IMR-90 (cell line): ENCODE data around the gene TNK2. TPM values are rescaled to one million over a fixed set of nuclear protein-coding genes. Genes with fewer than 3 reads are reported as not detected.
A peak's percentile ranks its signal among the peaks of the same experiment; 100 is the strongest.

Source experiments
- ATAC-seq: fragments of 200-7000 bp; cut with Tn5 transposase; 2 replicates; pipeline ENCODE4 v1.9.1; 2020; ENCODE audit warnings: low read depth, mild to moderate bottlenecking, moderate library complexity
- BruUV-seq: library from RNA; stranded (reverse); fragments of 400-500 nt; replicated peaks from 2 replicates; lab custom pipeline; 2021; lab: Mats Ljungman, UMichigan
- CTCF ChIA-PET: fragments of 300-600 bp; formaldehyde crosslinking; extraction: SDS; loops from one replicate; lab custom pipeline; 2021; ENCODE audit warnings: antibody characterized with exemption; lab: Yijun Ruan, JAX
- POLR2A ChIA-PET: fragments of 300-600 bp; sonication (Branson Sonifier 250); formaldehyde crosslinking; loops from one replicate; lab custom pipeline; 2022; ENCODE audit warnings: antibody characterized with exemption; ENCODE audit not compliant: unreplicated experiment; lab: Charles Lee
- DNase-seq: peaks from one replicate; pipeline ENCODE4 v3.0.0; 2013
- H2AFZ ChIP-seq: replicated peaks from 2 replicates; pipeline ENCODE3; 2013; ENCODE audit warnings: low read length, mild to moderate bottlenecking; ENCODE audit not compliant: poor library complexity
- H2AK5ac ChIP-seq: 2 replicates; pipeline ENCODE4 v1.6.1; 2013; ENCODE audit warnings: low read depth, low read length, inconsistent platforms
- H2AK9ac ChIP-seq: replicated peaks from 2 replicates; pipeline ENCODE3; 2013; ENCODE audit warnings: mild to moderate bottlenecking, low read depth, low read length, moderate library complexity; ENCODE audit not compliant: poor library complexity
- H2BK120ac ChIP-seq: 2 replicates; pipeline ENCODE4 v1.6.1; 2013; ENCODE audit warnings: low read depth, low read length, inconsistent platforms
- H2BK15ac ChIP-seq: 3 replicates; pipeline ENCODE4 v1.6.1; 2013; ENCODE audit warnings: low read depth, low read length, inconsistent platforms
- H2BK20ac ChIP-seq: 2 replicates; pipeline ENCODE4 v1.6.1; 2013; ENCODE audit warnings: low read depth, mild to moderate bottlenecking, inconsistent platforms, low read length, moderate library complexity
- H2BK5ac ChIP-seq: 2 replicates; pipeline ENCODE4 v1.6.1; 2013; ENCODE audit warnings: mild to moderate bottlenecking, low read depth, low read length, inconsistent platforms; ENCODE audit not compliant: poor library complexity, severe bottlenecking
- H3K14ac ChIP-seq: replicated peaks from 2 replicates; pipeline ENCODE4 v1.6.1; 2013; ENCODE audit warnings: low read depth, low read length, inconsistent platforms
- H3K18ac ChIP-seq: 2 replicates; pipeline ENCODE4 v1.6.1; 2013; ENCODE audit warnings: low read depth, low read length, control low read depth
- H3K23ac ChIP-seq: 2 replicates; pipeline ENCODE4 v1.6.1; 2013; ENCODE audit warnings: low read depth, low read length, inconsistent platforms
- H3K27ac ChIP-seq: 2 replicates; pipeline ENCODE4 v1.5.1; 2013; ENCODE audit warnings: mild to moderate bottlenecking, control low read depth, low read length; ENCODE audit not compliant: insufficient read depth
- H3K27me3 ChIP-seq: 2 replicates; pipeline ENCODE4 v1.6.1; 2013; ENCODE audit warnings: low read length; ENCODE audit not compliant: control insufficient read depth, insufficient read depth
- H3K36me3 ChIP-seq: 2 replicates; pipeline ENCODE4 v1.6.1; 2013; ENCODE audit warnings: low read length, mixed read lengths; ENCODE audit not compliant: control insufficient read depth, insufficient read depth
- H3K4ac ChIP-seq: 2 replicates; pipeline ENCODE4 v1.6.1; 2013; ENCODE audit warnings: low read depth, low read length, inconsistent platforms
- H3K4me1 ChIP-seq: 2 replicates; pipeline ENCODE4 v1.6.1; 2013; ENCODE audit warnings: low read length, mixed read lengths; ENCODE audit not compliant: control insufficient read depth, insufficient read depth
- H3K4me2 ChIP-seq: 2 replicates; pipeline ENCODE4 v1.6.1; 2013; ENCODE audit warnings: low read depth, mild to moderate bottlenecking, control low read depth, low read length, moderate library complexity
- H3K4me3 ChIP-seq: 2 replicates; pipeline ENCODE4 v1.5.1; 2013; ENCODE audit warnings: low read depth, mild to moderate bottlenecking, control low read depth, low read length, moderate library complexity; ENCODE audit not compliant: insufficient read depth
- H3K56ac ChIP-seq: 2 replicates; pipeline ENCODE4 v1.6.1; 2013; ENCODE audit warnings: low read length, inconsistent platforms; ENCODE audit not compliant: insufficient read depth; ENCODE audit errors: extremely low read depth
- H3K79me1 ChIP-seq, 2 experiments: 2 replicates each; pipeline ENCODE4 v1.6.1; 2013; ENCODE audit warnings: low read length in 2 of 2, inconsistent platforms in 1 of 2, low read depth in 1 of 2
- H3K9ac ChIP-seq: 2 replicates; pipeline ENCODE4 v1.6.1; 2013; ENCODE audit warnings: low read depth, low read length, control low read depth
- H3K9me1 ChIP-seq: 2 replicates; pipeline ENCODE4 v1.6.1; 2013; ENCODE audit warnings: low read length, inconsistent platforms; ENCODE audit not compliant: insufficient read depth
- H3K9me3 ChIP-seq: 2 replicates; pipeline ENCODE4 v1.6.1; 2013; ENCODE audit warnings: low read length; ENCODE audit not compliant: control insufficient read depth, insufficient read depth
- H4K20me1 ChIP-seq: 2 replicates; pipeline ENCODE4 v1.6.1; 2013; ENCODE audit warnings: low read length, inconsistent platforms; ENCODE audit not compliant: insufficient read depth
- H4K5ac ChIP-seq: 2 replicates; pipeline ENCODE4 v1.6.1; 2013; ENCODE audit warnings: mild to moderate bottlenecking, low read depth, low read length, control low read depth
- H4K8ac ChIP-seq, 2 experiments: 2 replicates each; pipeline ENCODE4 v1.6.1; 2013; ENCODE audit warnings: low read depth in 2 of 2, low read length in 2 of 2, control low read depth in 1 of 2, inconsistent platforms in 1 of 2
- H4K91ac ChIP-seq: 2 replicates; pipeline ENCODE4 v1.6.1; 2013; ENCODE audit warnings: low read depth, low read length, inconsistent platforms; ENCODE audit not compliant: insufficient read depth
- BHLHE40 ChIP-seq: fragments of 150-350 bp; IDR thresholded peaks from 2 replicates; pipeline ENCODE4 v1.6.1; 2016; ENCODE audit warnings: mild to moderate bottlenecking, low read depth, low read length
- CEBPB ChIP-seq: IDR thresholded peaks from 2 replicates; pipeline ENCODE4 v1.6.1; 2012; ENCODE audit warnings: low read depth, low read length, improper control_type of control experiment
- WGBS, 2 experiments: methylation state at CpG; one replicate each; pipeline versions ENCODE4 v1.1.5 to v1.1.7; 2013; ENCODE audit warnings: missing lambda C conversion rate in 2 of 2; ENCODE audit not compliant: insufficient read length in 1 of 2; ENCODE audit errors: extremely low coverage in 2 of 2; 5-methylcytosine and 5-hydroxymethylcytosine counted together
- dilution Hi-C: fragments of 300-500 bp; cut with HindIII; formaldehyde crosslinking; loops from one replicate; pipeline ENCODE4 v1.14.3; 2018; ENCODE audit warnings: low sequenced_read_pairs; ENCODE audit not compliant: unreplicated experiment
- in situ Hi-C: fragments of 300-500 bp; cut with MboI; formaldehyde crosslinking; loops from 3 replicates; pipeline ENCODE4 v1.14.3; 2019; ENCODE audit warnings: low sequenced_read_pairs, inconsistent platforms, mixed read lengths
- intact Hi-C: fragments of 100-400 bp; cut with micrococcal nuclease; formaldehyde crosslinking; loops from 2 replicates; pipeline ENCODE4 v1.10.0; 2022
- polyA plus RNA-seq, 3 experiments: library from polyadenylated mRNA; depleted of rRNA; stranded (reverse); fragments of >200 nt; gene quantifications; 2 replicates each; pipeline ENCODE4 v1.2.3, GENCODE V29; 2012; ENCODE audit warnings: low replicate concordance in 1 of 3
- total RNA-seq: library from RNA; depleted of rRNA; stranded (reverse); fragments of >200 nt; gene quantifications from 2 replicates; pipeline ENCODE4 v1.2.3, GENCODE V29; 2012

Gene TNK2
- total and polyA plus RNA-seq, 2 of the 4 experiments (the other 2 are of a cell fraction), result 2.2 to 13.8 TPM

DNA sequence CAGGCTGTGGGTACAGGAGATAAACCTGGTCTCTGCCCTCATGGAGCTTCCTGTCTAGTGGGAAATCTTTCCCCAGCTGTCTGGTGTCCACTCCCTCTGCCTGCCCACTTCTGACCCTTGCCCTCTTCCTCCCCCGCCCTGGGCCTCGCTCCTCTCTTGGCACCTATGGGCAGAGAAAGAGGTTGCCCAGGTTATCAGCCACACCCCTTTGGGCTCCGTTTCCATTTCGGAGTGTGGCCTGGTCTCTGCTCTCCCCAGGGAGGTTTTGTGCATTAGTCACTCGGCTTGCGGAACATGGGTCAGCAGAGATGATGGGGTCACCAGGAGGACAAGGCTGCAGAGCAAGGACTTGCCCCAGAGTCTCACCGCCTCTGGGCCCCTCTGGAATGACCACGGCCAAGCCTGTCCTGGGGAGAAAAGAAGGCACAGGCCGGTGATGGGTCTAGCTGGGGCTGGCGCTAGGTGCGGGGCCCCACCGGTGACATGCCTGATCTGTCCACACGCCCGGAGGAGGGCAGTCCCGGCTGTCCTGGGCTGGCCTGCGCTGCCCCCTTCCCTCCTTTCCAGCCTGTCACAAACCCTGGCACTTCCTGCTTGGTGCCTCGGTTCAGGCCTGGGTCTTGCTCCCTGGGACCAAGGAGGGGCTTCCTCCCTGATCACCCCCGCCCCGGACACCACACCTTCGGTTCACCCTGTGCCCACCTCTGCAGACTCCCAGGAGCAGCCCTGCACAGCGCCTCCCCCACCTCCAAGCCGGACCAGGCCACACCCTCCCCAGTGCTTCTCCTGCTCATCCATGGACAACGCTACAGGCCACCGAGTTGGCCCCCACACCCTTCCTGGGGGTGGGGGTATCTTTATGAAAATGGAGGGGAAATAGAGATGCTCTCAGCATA, 61.0 kb downstream of the TNK2 start:
- no peak overlapping the region for H4K91ac ChIP-seq
- ATAC-seq (0 out of 2 replicates have a peak, but pooled peaks have one; percentile 12), DNase-seq (peak; percentile 26)
- peak overlapping the region; percentile 72 for H2AK9ac ChIP-seq
- H3K56ac ChIP-seq, result no peak overlapping the region
- no peak overlapping the region for H3K4me3 ChIP-seq
- no TSS peak for BruUV-seq
- no peak overlapping the region for H3K27ac ChIP-seq
- H2BK20ac ChIP-seq, result no peak overlapping the region
- no peak overlapping the region for H2AK5ac ChIP-seq
- H2BK120ac ChIP-seq, result no peak overlapping the region
- no peak overlapping the region for H3K14ac ChIP-seq
- H3K27me3 ChIP-seq, result peaks cover 13% of the 10 kb centered on the region
- dilution Hi-C loops (no loop called here), intact Hi-C loops (no loop called here), in situ Hi-C loops (no loop called here)
- H3K4ac ChIP-seq, result no peak overlapping the region
- peaks cover 2% of the 10 kb centered on the region; the same call in 1 of the 2 replicates for H3K9me1 ChIP-seq
- H3K23ac ChIP-seq, result no peak overlapping the region
- WGBS, 2 experiments, result 76% methylated on average over 6 of the region's 24 CpGs; no CpG with 5 or more reads in 1 of the 2 experiments
- H2BK5ac ChIP-seq, result no peak overlapping the region
- H3K18ac ChIP-seq, result no peak overlapping the region
- H3K4me1 ChIP-seq, result 0 out of 2 replicates have a peak, but pooled peaks cover 2% of the 10 kb centered on the region
- no peaks in the 10 kb centered on the region for H3K36me3 ChIP-seq
- TF ChIP-seq BHLHE40 (no peak), CEBPB (0 out of 2 replicates have a peak, but pooled peaks have one; percentile 2)
- H2AFZ ChIP-seq, result peak overlapping the region; percentile 58
- no peaks in the 10 kb centered on the region for H3K79me1 ChIP-seq
- no peak overlapping the region for H4K5ac ChIP-seq
- no peaks in the 10 kb centered on the region for H3K9me3 ChIP-seq
- no peak overlapping the region for H4K8ac ChIP-seq
- H4K20me1 ChIP-seq, result no peaks in the 10 kb centered on the region
- H3K9ac ChIP-seq, result no peak overlapping the region
- ChIA-PET POLR2A (no interaction called here), CTCF (no interaction called here)
- H2BK15ac ChIP-seq, result no peak overlapping the region
- no peak overlapping the region for H3K4me2 ChIP-seq
